Measurements from ENCODE around the gene SLC25A21. TPM values are rescaled to one million over a fixed set of nuclear protein-coding genes. Genes with fewer than 3 reads are reported as not detected.

SLC25A21 gene
- total RNA-seq, 2 experiments from 2014 or later: not detected

- H3K9me3 ChIP-seq (ENCODE audit: control insufficient read depth in 1 of 2, insufficient read depth in 1 of 2, low read length in 2 of 2): peaks cover 4 to 5% of the 10 kb centered on the region in 2 experiments
- Mint-ChIP-seq H3K27ac (no peak overlapping the region), H3K27me3 (no peaks in the 10 kb centered on the region), H3K4me3 (no peak overlapping the region), H3K9me3 (peaks cover 5% of the 10 kb centered on the region), H3K36me3 (ENCODE audit: low read depth) (no peaks in the 10 kb centered on the region), H3K4me1 (ENCODE audit: low read depth) (no peaks in the 10 kb centered on the region)
- no peaks in the 10 kb centered on the region for H3K4me1 ChIP-seq (ENCODE audit: insufficient read depth, low read length)
- H3K36me3 ChIP-seq (ENCODE audit: insufficient read depth, low read length): no peaks in the 10 kb centered on the region
- no peak overlapping the region for H3K27ac ChIP-seq (ENCODE audit: low read depth in 1 of 2, low read length in 2 of 2)
- H3K4me3 ChIP-seq (ENCODE audit: low read length): no peak overlapping the region
- intact Hi-C loops (cut with DNase I, micrococcal nuclease): no loop called here
- ATAC-seq (ENCODE audit: poor library complexity): no peak
- POLR2A ChIA-PET: no interaction called here
- TF ChIP-seq CTCF (IDR thresholded peaks at IDR 0.05): no peak
- H3K27me3 ChIP-seq (ENCODE audit: control insufficient read depth in 1 of 2, insufficient read depth in 2 of 2, low read length in 2 of 2): no peaks in the 10 kb centered on the region
- DNase-seq: no peak
- CTCF ChIA-PET: no interaction called here
These were observed 416.2 kb downstream of the SLC25A21 start for GRCh38 chr14:36756226-36756625.

GRCh38 chr14:36755756-36756155, 416.6 kb downstream of the SLC25A21 start:
- Histone ChIP-seq H3K4me1 (ENCODE audit: insufficient read depth, low read length) (no peaks in the 10 kb centered on the region), H3K4me3 (ENCODE audit: low read length) (no peak overlapping the region), H3K36me3 (ENCODE audit: insufficient read depth, low read length) (no peaks in the 10 kb centered on the region), H3K27me3 (ENCODE audit: control insufficient read depth in 1 of 2, insufficient read depth in 2 of 2, low read length in 2 of 2) (no peaks in the 10 kb centered on the region), H3K9me3 (ENCODE audit: control insufficient read depth in 1 of 2, insufficient read depth in 1 of 2, low read length in 2 of 2) (peaks cover 4 to 5% of the 10 kb centered on the region in 2 experiments), H3K27ac (ENCODE audit: low read depth in 1 of 2, low read length in 2 of 2) (no peak overlapping the region)
- no peaks in the 10 kb centered on the region for H3K27me3 Mint-ChIP-seq
- POLR2A ChIA-PET: no interaction called here
- H3K36me3 Mint-ChIP-seq (ENCODE audit: low read depth): no peaks in the 10 kb centered on the region
- intact Hi-C loops (cut with DNase I, micrococcal nuclease): no loop called here
- no peak for TF ChIP-seq CTCF (IDR thresholded peaks at IDR 0.05)
- no peak overlapping the region for H3K27ac Mint-ChIP-seq
- ATAC-seq (ENCODE audit: poor library complexity): no peak
- peaks cover 5% of the 10 kb centered on the region for H3K9me3 Mint-ChIP-seq
- DNase-seq: no peak
- CTCF ChIA-PET: no interaction called here
- H3K4me3 Mint-ChIP-seq: no peak overlapping the region
- no peaks in the 10 kb centered on the region for H3K4me1 Mint-ChIP-seq (ENCODE audit: low read depth)

- H3K4me1 ChIP-seq (ENCODE audit: insufficient read depth, low read length): no peaks in the 10 kb centered on the region
- POLR2A ChIA-PET: no interaction called here
- no peak overlapping the region for H3K27ac Mint-ChIP-seq
- CTCF ChIA-PET: no interaction called here
- H3K27ac ChIP-seq (ENCODE audit: low read depth in 1 of 2, low read length in 2 of 2): no peak overlapping the region
- intact Hi-C loops (cut with DNase I, micrococcal nuclease): no loop called here
- H3K4me3 Mint-ChIP-seq: no peak overlapping the region
- DNase-seq (no peak), ATAC-seq (ENCODE audit: poor library complexity) (no peak)
- no peaks in the 10 kb centered on the region for H3K27me3 ChIP-seq (ENCODE audit: control insufficient read depth in 1 of 2, insufficient read depth in 2 of 2, low read length in 2 of 2)
- no peak for TF ChIP-seq CTCF (IDR thresholded peaks at IDR 0.05)
- H3K36me3 Mint-ChIP-seq (ENCODE audit: low read depth): no peaks in the 10 kb centered on the region
- no peaks in the 10 kb centered on the region for H3K27me3 Mint-ChIP-seq
- peaks cover 0 to 7% of the 10 kb centered on the region in 2 experiments for H3K9me3 ChIP-seq (ENCODE audit: control insufficient read depth in 1 of 2, insufficient read depth in 1 of 2, low read length in 2 of 2)
- no peaks in the 10 kb centered on the region for H3K36me3 ChIP-seq (ENCODE audit: insufficient read depth, low read length)
- peaks cover 9% of the 10 kb centered on the region for H3K9me3 Mint-ChIP-seq
- no peak overlapping the region for H3K4me3 ChIP-seq (ENCODE audit: low read length)
- H3K4me1 Mint-ChIP-seq (ENCODE audit: low read depth): no peaks in the 10 kb centered on the region
These were observed 420.5 kb downstream of the SLC25A21 start for GRCh38 chr14:36751920-36752319.

All from CD4-positive, alpha-beta T cell (primary cell).